Left colon (tissue), 2 donors: ENCODE results near the gene RAB33B. TPM values are rescaled to one million over a fixed set of nuclear protein-coding genes. Genes with fewer than 3 reads are reported as not detected.

Source experiments
- total RNA-seq, 2 donors: library from RNA; stranded (reverse); fragmentation: NEBNext Ultra II Directional; extraction: Animal tissue kit (Norgen Biotek cat#: 25700); gene quantifications; one replicate each; pipeline ENCODE4 v1.2.1, GENCODE V29; 2021
- donor health status: DM: no; HTN: no; CAD: no.
- donor health status: DM: yes; HTN: yes; CAD: no.

RAB33B gene
- total RNA-seq, 2 donors from 2014 or later: 4.1 to 5.2 TPM

Other genes starting within 250 kb of the RAB33B start
- under 1 TPM in 1 of 2 donors, not detected in 1; 0.22 TPM for gene MGARP, start 173.9 kb upstream of the RAB33B start, total RNA-seq
- gene NAA15, start 152.6 kb upstream of the RAB33B start, total RNA-seq: 10 to 100 TPM; 25.3 to 37.5 TPM
- 10 to 100 TPM; 82.1 to 89.9 TPM for gene NDUFC1, start 151.6 kb upstream of the RAB33B start, total RNA-seq
- gene SETD7, start 102.1 kb downstream of the RAB33B start, total RNA-seq: 10 to 100 TPM; 17.6 to 23.8 TPM
- 100 to 1,000 TPM in 1 of 2 donors, 10 to 100 TPM in 1; 99.1 to 129 TPM for gene MGST2, start 211.7 kb downstream of the RAB33B start, total RNA-seq